BJ (cell line): ENCODE data around the gene ARHGEF17. TPM values are rescaled to one million over a fixed set of nuclear protein-coding genes. Genes with fewer than 3 reads are reported as not detected.

ENCODE experiments used
- CTCF ChIA-PET: fragments of 350-600 bp; formaldehyde crosslinking; extraction: SDS; loops from one replicate; lab custom pipeline; 2021; ENCODE audit warnings: antibody characterized with exemption, inconsistent platforms; lab: Yijun Ruan, JAX
- POLR2A ChIA-PET: fragments of 300-600 bp; sonication (Branson Sonifier 250); formaldehyde crosslinking; extraction: SDS; loops from one replicate; lab custom pipeline; 2021; ENCODE audit warnings: antibody characterized with exemption; lab: Charles Lee
- DNase-seq: peaks from one replicate; pipeline ENCODE4 v3.0.0-alpha.2; 2011; ENCODE audit warnings: low read depth
- H3K27me3 ChIP-seq: 2 replicates; pipeline ENCODE4 v1.6.0; 2011; ENCODE audit warnings: low read length; ENCODE audit not compliant: control insufficient read depth, insufficient read depth
- H3K36me3 ChIP-seq: 2 replicates; pipeline ENCODE4 v1.5.1; 2011; ENCODE audit warnings: low read length; ENCODE audit not compliant: control insufficient read depth, insufficient read depth
- H3K4me3 ChIP-seq: 2 replicates; pipeline ENCODE4 v1.5.1; 2011; ENCODE audit warnings: low read depth, mild to moderate bottlenecking, control low read depth, low read length
- polyA plus RNA-seq: library from polyadenylated mRNA; depleted of rRNA; stranded (reverse); fragments of >200 nt; gene quantifications from 2 replicates; pipeline ENCODE4 v1.2.3, GENCODE V29; 2011
- TF ChIP-seq, protein P1 (sequence below): IDR thresholded peaks from 2 replicates; pipeline ENCODE4 v1.5.1; 2011; ENCODE audit warnings: low read depth, mild to moderate bottlenecking, control low read depth, inconsistent platforms, low read length, moderate library complexity; ENCODE audit not compliant: insufficient read depth

Gene ARHGEF17
- polyA plus RNA-seq, 1 experiment, result 85.7 TPM

DNA sequence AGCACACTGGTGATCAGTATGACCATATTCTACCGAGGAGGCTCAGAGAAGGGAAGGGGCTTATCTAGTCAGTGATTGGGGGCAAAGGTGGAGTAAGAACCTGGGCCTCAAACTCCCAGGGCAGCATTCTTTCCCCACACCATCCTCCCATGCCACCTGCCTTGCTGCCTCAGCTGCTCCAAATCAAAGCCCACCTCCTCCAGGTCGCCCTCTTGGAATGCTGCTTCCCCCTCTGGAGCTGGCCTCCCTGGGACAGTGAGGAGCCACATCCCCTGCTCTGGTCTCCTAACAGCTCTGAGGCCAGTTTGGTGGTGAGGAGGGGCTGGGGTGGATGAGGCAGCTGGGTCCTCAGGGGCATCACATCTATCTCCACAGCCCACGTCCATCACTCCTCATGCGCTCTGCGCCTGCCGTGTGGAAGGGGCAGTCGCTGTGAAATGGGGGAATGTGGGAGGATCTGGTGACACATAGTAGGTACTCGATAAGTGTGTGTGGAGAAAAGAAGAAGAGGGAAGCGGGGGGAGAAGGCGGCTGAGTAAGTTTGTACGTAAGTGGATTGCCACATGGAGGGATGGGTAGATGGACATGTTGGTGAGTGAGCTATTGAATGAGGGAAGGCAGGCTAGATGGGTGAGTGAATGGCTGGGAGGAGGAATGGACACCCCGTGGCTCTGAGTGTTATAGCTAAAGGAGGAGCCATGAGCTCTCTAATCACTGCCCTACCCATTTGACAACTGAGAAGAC is 16.1 kb upstream of the ARHGEF17 start:
- CTCF ChIA-PET, result interaction anchor here (0.6 to 9.9 kb wide), 22 partner anchors 11 to 461 kb away, joined by 3 to 183 read pairs (median 4); no protein-coding TSS in a partner anchor
- H3K27me3 ChIP-seq, result no peaks in the 10 kb centered on the region
- no peaks in the 10 kb centered on the region for H3K36me3 ChIP-seq
- no peak overlapping the region for H3K4me3 ChIP-seq
- TF ChIP-seq, protein P1, sequence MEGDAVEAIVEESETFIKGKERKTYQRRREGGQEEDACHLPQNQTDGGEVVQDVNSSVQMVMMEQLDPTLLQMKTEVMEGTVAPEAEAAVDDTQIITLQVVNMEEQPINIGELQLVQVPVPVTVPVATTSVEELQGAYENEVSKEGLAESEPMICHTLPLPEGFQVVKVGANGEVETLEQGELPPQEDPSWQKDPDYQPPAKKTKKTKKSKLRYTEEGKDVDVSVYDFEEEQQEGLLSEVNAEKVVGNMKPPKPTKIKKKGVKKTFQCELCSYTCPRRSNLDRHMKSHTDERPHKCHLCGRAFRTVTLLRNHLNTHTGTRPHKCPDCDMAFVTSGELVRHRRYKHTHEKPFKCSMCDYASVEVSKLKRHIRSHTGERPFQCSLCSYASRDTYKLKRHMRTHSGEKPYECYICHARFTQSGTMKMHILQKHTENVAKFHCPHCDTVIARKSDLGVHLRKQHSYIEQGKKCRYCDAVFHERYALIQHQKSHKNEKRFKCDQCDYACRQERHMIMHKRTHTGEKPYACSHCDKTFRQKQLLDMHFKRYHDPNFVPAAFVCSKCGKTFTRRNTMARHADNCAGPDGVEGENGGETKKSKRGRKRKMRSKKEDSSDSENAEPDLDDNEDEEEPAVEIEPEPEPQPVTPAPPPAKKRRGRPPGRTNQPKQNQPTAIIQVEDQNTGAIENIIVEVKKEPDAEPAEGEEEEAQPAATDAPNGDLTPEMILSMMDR, result no peak
- POLR2A ChIA-PET, result no interaction called here
- no peak for DNase-seq

DNA sequence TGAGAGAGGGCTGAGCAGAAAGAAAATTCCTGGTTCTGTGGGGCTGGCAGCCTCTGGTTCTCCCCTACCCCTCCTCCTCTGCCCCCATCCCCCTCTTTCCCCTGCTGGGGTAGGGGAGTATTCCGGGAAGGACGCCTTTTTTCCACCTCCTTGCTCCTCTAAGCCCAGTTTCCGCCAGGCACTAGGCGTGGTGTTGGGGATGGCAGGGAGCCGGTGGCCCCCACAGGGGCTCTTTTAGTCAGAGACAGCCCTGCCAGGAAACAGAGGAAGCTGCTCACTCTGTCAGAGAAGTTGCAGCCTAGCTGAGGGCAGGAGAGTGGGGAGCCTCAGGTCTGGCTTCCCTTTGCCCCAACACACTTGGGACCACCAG is 15.6 kb upstream of the ARHGEF17 start:
- ChIA-PET CTCF (interaction anchor here (0.9 to 9.9 kb wide), 13 partner anchors 10 to 461 kb away, joined by 3 to 183 read pairs (median 7); no protein-coding TSS in a partner anchor), POLR2A (no interaction called here)
- Histone ChIP-seq H3K27me3 (no peaks in the 10 kb centered on the region), H3K4me3 (no peak overlapping the region), H3K36me3 (no peaks in the 10 kb centered on the region)
- TF ChIP-seq, protein P1, result no peak
- DNase-seq, result no peak

- Histone ChIP-seq H3K27me3 (no peaks in the 10 kb centered on the region), H3K4me3 (no peak overlapping the region), H3K36me3 (no peaks in the 10 kb centered on the region)
- DNase-seq, result no peak
- TF ChIP-seq, protein P1, result no peak
- POLR2A ChIA-PET, result no interaction called here
- CTCF ChIA-PET, result interaction anchor here (0.6 to 9.9 kb wide), 9 partner anchors 9 to 880 kb away, joined by 3 to 183 read pairs (median 10); no protein-coding TSS in a partner anchor
Observed at GRCh38 chr11:73293356-73293936, 14.6 kb upstream of the ARHGEF17 start.

- TF ChIP-seq, protein P1, result no peak
- ChIA-PET POLR2A (no interaction called here), CTCF (interaction anchor here (0.6 to 9.9 kb wide), 29 partner anchors 8 to 574 kb away, joined by 3 to 183 read pairs (median 3); partner anchors contain the start of gene ARHGEF17)
- no peaks in the 10 kb centered on the region for H3K27me3 ChIP-seq
- no peak for DNase-seq
- H3K36me3 ChIP-seq, result no peaks in the 10 kb centered on the region
- no peak overlapping the region for H3K4me3 ChIP-seq
Observed at GRCh38 chr11:73294604-73295003, 13.5 kb upstream of the ARHGEF17 start.

- CTCF ChIA-PET, result interaction anchor here (0.6 to 9.9 kb wide), 28 partner anchors 7 to 575 kb away, joined by 3 to 183 read pairs (median 4); partner anchors contain the start of gene ARHGEF17
- Histone ChIP-seq H3K27me3 (no peaks in the 10 kb centered on the region), H3K4me3 (no peak overlapping the region), H3K36me3 (no peaks in the 10 kb centered on the region)
- TF ChIP-seq, protein P1, result peak; percentile 98
- POLR2A ChIA-PET, result no interaction called here
- peak; percentile 70 for DNase-seq
Observed at GRCh38 chr11:73295241-73295995, 12.7 kb upstream of the ARHGEF17 start.
